ENCODE measurements around the gene LGSN. TPM values are rescaled to one million over a fixed set of nuclear protein-coding genes. Genes with fewer than 3 reads are reported as not detected.

Gene LGSN
- total and polyA plus RNA-seq, 2 of the 8 experiments (the other 6 are each of a cell fraction or from before 2014, with no cell fraction given) = 0.08 TPM; not detected in 1

DNA sequence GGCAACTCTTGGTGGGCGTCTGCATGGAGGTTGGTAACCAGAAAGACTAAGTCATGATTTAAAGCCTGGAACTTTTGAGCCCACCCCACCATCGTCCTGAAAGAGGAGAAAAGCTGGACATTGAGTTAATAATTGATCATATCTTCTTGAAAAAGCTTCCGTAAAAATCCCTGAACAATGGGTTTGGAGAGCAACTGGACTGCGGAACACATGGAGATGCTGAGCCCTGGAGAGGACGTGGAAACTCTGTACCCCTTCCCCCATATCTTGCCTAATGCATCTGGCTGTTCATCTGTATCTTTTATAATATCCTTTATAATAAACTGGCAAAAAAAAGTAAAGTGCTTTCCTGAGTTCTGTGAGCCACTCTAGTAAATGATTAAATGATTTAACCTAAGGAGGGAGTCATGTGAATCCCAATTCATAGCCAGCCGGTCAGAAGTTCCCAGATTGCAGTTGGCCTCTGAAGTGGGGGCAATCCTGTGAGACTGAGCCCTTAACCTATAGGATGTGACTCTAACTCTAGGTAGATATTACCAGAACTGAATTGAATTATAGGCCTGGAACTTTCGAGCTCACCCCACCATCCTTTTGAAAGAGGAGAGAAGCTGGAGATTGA is 26.5 kb upstream of the LGSN start:
- Histone ChIP-seq H3K9me3 (ENCODE audit: insufficient read depth in 2 of 2, low read depth in 1 of 2, low read length in 1 of 2) (no peaks in the 10 kb centered on the region), H3K23me2 (ENCODE audit: low read depth, low read length) (no peaks in the 10 kb centered on the region; the same call in 1 of the 2 replicates), H4K20me1 (replicated peaks in 1 of 2; ENCODE audit: control insufficient read depth in 1 of 2, insufficient read depth in 2 of 2, low read length in 2 of 2) (no peaks in the 10 kb centered on the region), H2AK5ac (ENCODE audit: low read depth, low read length) (no peak overlapping the region), H2BK15ac (ENCODE audit: low read length) (no peak overlapping the region), H3K27me3 (replicated peaks in 1 of 4; ENCODE audit: control insufficient read depth in 3 of 4, extremely low read depth in 1 of 4, insufficient read depth in 3 of 4, low read length in 3 of 4) (no peaks in the 10 kb centered on the region), H2AFZ (ENCODE audit: low read length) (no peak overlapping the region), H3K79me2 (ENCODE audit: control insufficient read depth in 1 of 2, insufficient read depth in 2 of 2, low read length in 2 of 2) (no peaks in the 10 kb centered on the region), H2BK5ac (ENCODE audit: low read depth, low read length) (no peak overlapping the region), H3K36me3 (ENCODE audit: control insufficient read depth in 2 of 4, insufficient read depth in 4 of 4, low read length in 3 of 4) (no peaks in the 10 kb centered on the region), H3K4me2 (ENCODE audit: insufficient read depth in 1 of 2, low read depth in 2 of 2, low read length in 2 of 2) (no peak overlapping the region), H3K4me1 (replicated peaks in 1 of 4; ENCODE audit: control insufficient read depth in 3 of 4, insufficient read depth in 4 of 4, low read length in 3 of 4) (no peaks in the 10 kb centered on the region), H4K5ac (ENCODE audit: insufficient read length, low read depth, low read length) (no peak overlapping the region), H3K23ac (ENCODE audit: insufficient read length) (no peak overlapping the region), H3K4ac (replicated peaks; ENCODE audit: insufficient read length, low read depth, low read length) (no peak overlapping the region), H2BK120ac (replicated peaks; ENCODE audit: low read depth, low read length) (no peak overlapping the region), H2BK20ac (ENCODE audit: low read length) (no peak overlapping the region), H4K91ac (replicated peaks; ENCODE audit: insufficient read length, low read length) (no peak overlapping the region), H3K56ac (replicated peaks; ENCODE audit: insufficient read length, low read depth, low read length) (no peak overlapping the region), H3K14ac (ENCODE audit: insufficient read length) (no peak overlapping the region), H3K79me1 (ENCODE audit: low read depth, low read length) (no peaks in the 10 kb centered on the region), H3K9ac (replicated peaks in 1 of 4; ENCODE audit: extremely low read depth in 1 of 4, low read depth in 3 of 4, low read length in 3 of 4) (no peak overlapping the region), H3K4me3 (ENCODE audit: extremely low read depth in 1 of 4, insufficient read depth in 2 of 4, low read depth in 3 of 4, low read length in 4 of 4) (no peak overlapping the region), H3K27ac (ENCODE audit: low read depth, low read length) (no peak overlapping the region), H3K18ac (ENCODE audit: extremely low read depth, low read length) (no peak overlapping the region), H2BK12ac (ENCODE audit: low read depth, low read length) (no peak overlapping the region), H4K8ac (ENCODE audit: extremely low read depth, insufficient read depth, low read length) (no peak overlapping the region)
- WGBS, 2 experiments (ENCODE audit: extremely low coverage in 1 of 2, insufficient coverage in 1 of 2, insufficient read length in 1 of 2, insufficient replicate concordance in 2 of 2, low coverage in 1 of 2, low lambda C conversion rate in 2 of 2, missing lambda C conversion rate in 1 of 2) = 96% methylated on average over 7 of the region's 7 CpGs; no CpG with 5 or more reads in 1 of the 2 experiments
- FAIRE-seq (no peak), DNase-seq (ENCODE audit: low read depth in 1 of 2, low spot score in 2 of 2) (no peak)
- ChIA-PET CTCF (ENCODE audit: partially characterized antibody) (interaction anchor here (0.7 to 0.9 kb wide), 2 partner anchors 418 to 456 kb away, joined by 3 read pairs; no protein-coding TSS in a partner anchor), POLR2A (ENCODE audit: partially characterized antibody) (no interaction called here)
- TF ChIP-seq CHD2 (IDR thresholded peaks at IDR 0.05; ENCODE audit: low read length) = no peak
- no peak for TF ChIP-seq RXRA (IDR thresholded peaks at IDR 0.05; ENCODE audit: insufficient read depth, low read depth, low read length)
- TF ChIP-seq ZNF274 (IDR thresholded peaks at IDR 0.05; ENCODE audit: borderline replicate concordance, extremely low read depth, low read length) = no peak
- TF ChIP-seq NRF1 (IDR thresholded peaks at IDR 0.05; ENCODE audit: low read depth, low read length) = no peak
- TF ChIP-seq, protein P1, sequence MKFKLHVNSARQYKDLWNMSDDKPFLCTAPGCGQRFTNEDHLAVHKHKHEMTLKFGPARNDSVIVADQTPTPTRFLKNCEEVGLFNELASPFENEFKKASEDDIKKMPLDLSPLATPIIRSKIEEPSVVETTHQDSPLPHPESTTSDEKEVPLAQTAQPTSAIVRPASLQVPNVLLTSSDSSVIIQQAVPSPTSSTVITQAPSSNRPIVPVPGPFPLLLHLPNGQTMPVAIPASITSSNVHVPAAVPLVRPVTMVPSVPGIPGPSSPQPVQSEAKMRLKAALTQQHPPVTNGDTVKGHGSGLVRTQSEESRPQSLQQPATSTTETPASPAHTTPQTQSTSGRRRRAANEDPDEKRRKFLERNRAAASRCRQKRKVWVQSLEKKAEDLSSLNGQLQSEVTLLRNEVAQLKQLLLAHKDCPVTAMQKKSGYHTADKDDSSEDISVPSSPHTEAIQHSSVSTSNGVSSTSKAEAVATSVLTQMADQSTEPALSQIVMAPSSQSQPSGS (IDR thresholded peaks at IDR 0.05; ENCODE audit: low read length) = no peak
- TF ChIP-seq EZH2 (IDR thresholded peaks at IDR 0.05; ENCODE audit: low read depth, low read length, severe bottlenecking) = no peak

All from H1 (cell line).